ENCODE data around the gene HNF1B.

- no peak for TF ChIP-seq POLR2A (IDR thresholded peaks at IDR 0.05; ENCODE audit: low read depth, low read length)
- TF ChIP-seq POLR2AphosphoS5 (IDR thresholded peaks at IDR 0.05; ENCODE audit: low read depth, low read length): no peak
- no peak for TF ChIP-seq TAF1 (IDR thresholded peaks at IDR 0.05; ENCODE audit: low read depth, low read length)
- TF ChIP-seq PAX5 (IDR thresholded peaks at IDR 0.05; ENCODE audit: insufficient read depth, low read length, severe bottlenecking): no peak
- TF ChIP-seq SPI1 (IDR thresholded peaks at IDR 0.05; ENCODE audit: low read depth, low read length): no peak
- TF ChIP-seq POU2F2 (IDR thresholded peaks at IDR 0.05; ENCODE audit: low read depth, low read length): no peak
These were observed 42.3 kb downstream of the HNF1B start for GRCh38 chr17:37702598-37702997.
